ENCODE results near the gene CADM4.
"Not testable (repeated sequence)": the region's sequence is repeated elsewhere in the genome, so short reads cannot be mapped to it uniquely, and the experiment has no call there.

The CADM4 gene

GRCh38 chr19:43609872-43610271 lies 29.8 kb downstream of the CADM4 start:
- DNase-seq, result no peak

- DNase-seq, result peak in 1 of 56 donors; percentile 4
Observed at GRCh38 chr19:43607238-43608205, 32.1 kb downstream of the CADM4 start.

GRCh38 chr19:43606569-43607229 lies 33.0 kb downstream of the CADM4 start:
- peak in 2 of 56 donors; percentile 3 to 26 for DNase-seq

GRCh38 chr19:43605875-43606568 lies 33.6 kb downstream of the CADM4 start:
- DNase-seq, result no peak

GRCh38 chr19:43600326-43600725 lies 39.3 kb downstream of the CADM4 start:
- not testable (repeated sequence) for DNase-seq

GRCh38 chr19:43599635-43600295 lies 39.9 kb downstream of the CADM4 start:
- no peak for DNase-seq

GRCh38 chr19:43598445-43599240 lies 41.0 kb downstream of the CADM4 start:
- no peak for DNase-seq

GRCh38 chr19:43597876-43598275 lies 41.8 kb downstream of the CADM4 start:
- peak in 1 of 56 donors; percentile 14 for DNase-seq

GRCh38 chr19:43596842-43597461 lies 42.7 kb downstream of the CADM4 start:
- no peak for DNase-seq

- peak; percentile 93 to 100 (median 99) for DNase-seq
Observed at GRCh38 chr19:43595999-43596841, 43.4 kb downstream of the CADM4 start, which contains the start of the genes IRGQ and ZNF576. TSS of gene IRGQ (minus strand) at chr19:43596134. CDS start at chr19:43595338, 796 bp downstream. TSS of gene ZNF576 (plus strand) at chr19:43596595. CDS start at chr19:43597109, 514 bp downstream.

- peak in 4 of 56 donors; percentile 45 to 60 (median 50) for DNase-seq
Observed at GRCh38 chr19:43595605-43595998, 44.0 kb downstream of the CADM4 start.

- peak in 29 of 56 donors; percentile 7 to 53 (median 28) for DNase-seq
Observed at GRCh38 chr19:43594710-43595604, 44.7 kb downstream of the CADM4 start.

GRCh38 chr19:43594081-43594697 lies 45.5 kb downstream of the CADM4 start:
- no peak for DNase-seq

- no peak for DNase-seq
Observed at GRCh38 chr19:43592800-43593350, 46.8 kb downstream of the CADM4 start.

- DNase-seq, result no peak
Observed at GRCh38 chr19:43591904-43592772, 47.5 kb downstream of the CADM4 start.

GRCh38 chr19:43589678-43590077 lies 50.0 kb downstream of the CADM4 start:
- no peak for DNase-seq
